ENCODE measurements around the gene FOXO1.

FOXO1 gene

GRCh38 chr13:40583738-40584137, 82.7 kb downstream of the FOXO1 start:
- Mint-ChIP-seq H3K27ac (no peak overlapping the region), H3K9me3 (peaks cover 29% of the 10 kb centered on the region), H3K27me3 (ENCODE audit: low read depth, poor library complexity) (no peaks in the 10 kb centered on the region), H3K36me3 (ENCODE audit: low read depth) (peaks cover 16% of the 10 kb centered on the region), H3K4me3 (no peak overlapping the region), H3K4me1 (peaks cover 33% of the 10 kb centered on the region)
- no peak for TF ChIP-seq CTCF (IDR thresholded peaks at IDR 0.05)
- no peak for DNase-seq

- Mint-ChIP-seq H3K4me1 (peaks cover 32% of the 10 kb centered on the region), H3K4me3 (no peak overlapping the region), H3K9me3 (peaks cover 29% of the 10 kb centered on the region), H3K36me3 (ENCODE audit: low read depth) (peaks cover 16% of the 10 kb centered on the region), H3K27ac (no peak overlapping the region), H3K27me3 (ENCODE audit: low read depth, poor library complexity) (no peaks in the 10 kb centered on the region)
- TF ChIP-seq CTCF (IDR thresholded peaks at IDR 0.05): no peak
- no peak for DNase-seq
Measured at GRCh38 chr13:40582531-40582930, 83.9 kb downstream of the FOXO1 start.

GRCh38 chr13:40581277-40581579, 85.2 kb downstream of the FOXO1 start:
- H3K4me3 Mint-ChIP-seq: no peak overlapping the region
- peaks cover 29% of the 10 kb centered on the region for H3K9me3 Mint-ChIP-seq
- no peaks in the 10 kb centered on the region for H3K27me3 Mint-ChIP-seq (ENCODE audit: low read depth, poor library complexity)
- no peak overlapping the region for H3K27ac Mint-ChIP-seq
- DNase-seq: no peak
- peaks cover 16% of the 10 kb centered on the region for H3K36me3 Mint-ChIP-seq (ENCODE audit: low read depth)
- no peak for TF ChIP-seq CTCF (IDR thresholded peaks at IDR 0.05)
- peaks cover 24% of the 10 kb centered on the region for H3K4me1 Mint-ChIP-seq

- Mint-ChIP-seq H3K27me3 (ENCODE audit: low read depth, poor library complexity) (no peaks in the 10 kb centered on the region), H3K4me1 (peaks cover 24% of the 10 kb centered on the region), H3K27ac (no peak overlapping the region), H3K36me3 (ENCODE audit: low read depth) (peaks cover 16% of the 10 kb centered on the region), H3K9me3 (peaks cover 29% of the 10 kb centered on the region), H3K4me3 (no peak overlapping the region)
- DNase-seq: no peak
- no peak for TF ChIP-seq CTCF (IDR thresholded peaks at IDR 0.05)
Measured at GRCh38 chr13:40580566-40581276, 85.7 kb downstream of the FOXO1 start.

GRCh38 chr13:40579535-40579934, 86.9 kb downstream of the FOXO1 start:
- Mint-ChIP-seq H3K4me3 (no peak overlapping the region), H3K9me3 (peaks cover 26% of the 10 kb centered on the region), H3K4me1 (peaks cover 24% of the 10 kb centered on the region), H3K27ac (peak overlapping the region; percentile 14), H3K27me3 (ENCODE audit: low read depth, poor library complexity) (no peaks in the 10 kb centered on the region), H3K36me3 (ENCODE audit: low read depth) (peaks cover 16% of the 10 kb centered on the region)
- no peak for DNase-seq
- TF ChIP-seq CTCF (IDR thresholded peaks at IDR 0.05): no peak

GRCh38 chr13:40578055-40578454, 88.4 kb downstream of the FOXO1 start:
- Mint-ChIP-seq H3K27ac (peak overlapping the region; percentile 30), H3K27me3 (ENCODE audit: low read depth, poor library complexity) (no peaks in the 10 kb centered on the region), H3K4me1 (peaks cover 24% of the 10 kb centered on the region), H3K36me3 (ENCODE audit: low read depth) (peaks cover 8% of the 10 kb centered on the region), H3K4me3 (no peak overlapping the region), H3K9me3 (peaks cover 16% of the 10 kb centered on the region)
- no peak for TF ChIP-seq CTCF (IDR thresholded peaks at IDR 0.05)
- DNase-seq: no peak

Data from nephron progenitor cell (in vitro differentiated cells).